ENCODE data around the gene FAM120C. TPM values are rescaled to one million over a fixed set of nuclear protein-coding genes. Genes with fewer than 3 reads are reported as not detected.

FAM120C gene
- total RNA-seq, 1 donor from 2014 or later: 14.0 TPM

- H3K4me3 Mint-ChIP-seq: no peak overlapping the region
- peaks cover 5% of the 10 kb centered on the region for H3K9me3 Mint-ChIP-seq
These were observed 48.8 kb downstream of the FAM120C start for GRCh38 chrX:54134269-54134668.

GRCh38 chrX:54116391-54116790 lies 66.7 kb downstream of the FAM120C start:
- no peak overlapping the region for H3K27ac Mint-ChIP-seq (ENCODE audit: unreplicated experiment)
- no peak for DNase-seq (ENCODE audit: low read depth, low spot score)
- no peak for TF ChIP-seq CTCF (conservative IDR thresholded peaks at IDR 0.05)

More at GRCh38 chrX:54134269-54134668, 48.8 kb downstream of the FAM120C start:
- TF ChIP-seq CTCF (conservative IDR thresholded peaks at IDR 0.05): no peak
- H3K27me3 Mint-ChIP-seq (ENCODE audit: low read depth): no peaks in the 10 kb centered on the region
- no peaks in the 10 kb centered on the region for H3K4me1 Mint-ChIP-seq
- no peak for DNase-seq (ENCODE audit: low read depth, low spot score)
- peaks cover 23% of the 10 kb centered on the region for H3K36me3 Mint-ChIP-seq (ENCODE audit: low read depth)
- no peak overlapping the region for H3K27ac Mint-ChIP-seq (ENCODE audit: unreplicated experiment)

GRCh38 chrX:54093571-54093970 lies 89.5 kb downstream of the FAM120C start:
- H3K4me1 Mint-ChIP-seq: no peaks in the 10 kb centered on the region
- H3K9me3 Mint-ChIP-seq: no peaks in the 10 kb centered on the region

More at GRCh38 chrX:54116391-54116790, 66.7 kb downstream of the FAM120C start:
- no peaks in the 10 kb centered on the region for H3K27me3 Mint-ChIP-seq (ENCODE audit: low read depth)
- no peaks in the 10 kb centered on the region for H3K4me1 Mint-ChIP-seq
- peaks cover 15% of the 10 kb centered on the region for H3K36me3 Mint-ChIP-seq (ENCODE audit: low read depth)
- no peak overlapping the region for H3K4me3 Mint-ChIP-seq
- H3K9me3 Mint-ChIP-seq: peaks cover 6% of the 10 kb centered on the region

GRCh38 chrX:54093159-54093558 lies 89.9 kb downstream of the FAM120C start:
- Mint-ChIP-seq H3K4me1 (no peaks in the 10 kb centered on the region), H3K27me3 (ENCODE audit: low read depth) (no peaks in the 10 kb centered on the region), H3K4me3 (no peak overlapping the region), H3K27ac (ENCODE audit: unreplicated experiment) (no peak overlapping the region), H3K36me3 (ENCODE audit: low read depth) (peaks cover 7% of the 10 kb centered on the region), H3K9me3 (no peaks in the 10 kb centered on the region)
- no peak for DNase-seq (ENCODE audit: low read depth, low spot score)
- no peak for TF ChIP-seq CTCF (conservative IDR thresholded peaks at IDR 0.05)

More at GRCh38 chrX:54093571-54093970, 89.5 kb downstream of the FAM120C start:
- TF ChIP-seq CTCF (conservative IDR thresholded peaks at IDR 0.05): no peak
- Mint-ChIP-seq H3K27ac (ENCODE audit: unreplicated experiment) (no peak overlapping the region), H3K27me3 (ENCODE audit: low read depth) (no peaks in the 10 kb centered on the region), H3K36me3 (ENCODE audit: low read depth) (peaks cover 7% of the 10 kb centered on the region), H3K4me3 (no peak overlapping the region)
- no peak for DNase-seq (ENCODE audit: low read depth, low spot score)

GRCh38 chrX:54090880-54091279 lies 92.2 kb downstream of the FAM120C start:
- no peak overlapping the region for H3K27ac Mint-ChIP-seq (ENCODE audit: unreplicated experiment)
- peaks cover 13% of the 10 kb centered on the region for H3K36me3 Mint-ChIP-seq (ENCODE audit: low read depth)
- no peaks in the 10 kb centered on the region for H3K4me1 Mint-ChIP-seq
- H3K27me3 Mint-ChIP-seq (ENCODE audit: low read depth): no peaks in the 10 kb centered on the region
- peaks cover 2% of the 10 kb centered on the region for H3K9me3 Mint-ChIP-seq
- TF ChIP-seq CTCF (conservative IDR thresholded peaks at IDR 0.05): no peak
- no peak for DNase-seq (ENCODE audit: low read depth, low spot score)
- H3K4me3 Mint-ChIP-seq: no peak overlapping the region
